Left lung (tissue), 10 donors: ENCODE measurements around the gene C18orf32. TPM values are rescaled to one million over a fixed set of nuclear protein-coding genes. Genes with fewer than 3 reads are reported as not detected.

ENCODE experiments used
- ATAC-seq: fragments of 200-7000 bp; cut with Tn5 transposase; one replicate; pipeline ENCODE4 v1.9.1; 2020; ENCODE audit warnings: moderate library complexity
- DNase-seq, 4 donors: peaks; one replicate each; pipeline ENCODE4 v3.0.0-alpha.2; 2013 to 2020
- H3K27ac ChIP-seq, 2 donors: fragments of 200-600 bp; sonication (generic) in 1 of 2; one replicate each; pipeline versions ENCODE4 v1.5.0 to v1.8.0; 2020 to 2021
- H3K27me3 ChIP-seq, 2 donors: fragments of 200-600 bp; sonication (generic) in 1 of 2; one replicate each; pipeline versions ENCODE4 v1.5.0 to v1.8.0; 2020 to 2021
- H3K36me3 ChIP-seq, 2 donors: fragments of 200-600 bp; sonication (generic) in 1 of 2; one replicate each; pipeline versions ENCODE4 v1.5.0 to v1.8.0; 2020 to 2021
- H3K4me1 ChIP-seq, 2 donors: fragments of 200-600 bp; one replicate each; pipeline ENCODE4 v1.8.0; 2021
- H3K4me3 ChIP-seq, 2 donors: fragments of 200-600 bp; sonication (generic) in 1 of 2; one replicate each; pipeline versions ENCODE4 v1.5.0 to v1.8.0; 2020 to 2021; ENCODE audit warnings: mild to moderate bottlenecking in 1 of 2
- H3K9me3 ChIP-seq, 2 donors: fragments of 200-600 bp; sonication (generic) in 1 of 2; one replicate each; pipeline versions ENCODE4 v1.5.0 to v1.8.0; 2020 to 2021
- CTCF ChIP-seq, 2 donors: fragments of 200-600 bp; sonication (generic) in 1 of 2; IDR thresholded peaks; one replicate each; pipeline versions ENCODE4 v1.5.0 to v1.8.0; 2021; ENCODE audit warnings: antibody characterized with exemption in 2 of 2
- intact Hi-C, 2 donors: fragments of 100-400 bp; cut with DNase I; formaldehyde crosslinking; loops; one replicate each; pipeline versions ENCODE4 v1.11.2 to v1.14.2; 2022
- polyA plus RNA-seq, 6 donors: library from polyadenylated mRNA; unstranded; fragments of 120-200 nt; gene quantifications; one replicate each; pipeline ENCODE4 v1.2.1, GENCODE V29; 2013; ENCODE audit not compliant: insufficient read length in 6 of 6
- total RNA-seq, 2 donors: library from RNA; stranded (reverse); fragmentation: NEBNext Ultra II Directional; extraction: Animal tissue kit (Norgen Biotek cat#: 25700); gene quantifications; one replicate each; pipeline ENCODE4 v1.2.1, GENCODE V29; 2021
- donor health status: DM: no; HTN: yes; CAD: no.
- donor health status: DM: no; HTN: no; CAD: no.

C18orf32 gene
- total and polyA plus RNA-seq, 8 donors = 22.3 to 78.6 (median 25.6) TPM

- DNase-seq = no peak
- no peak for ATAC-seq
- Histone ChIP-seq H3K27ac (no peak overlapping the region), H3K36me3 (peaks cover 0 to 23% of the 10 kb centered on the region in 2 donors), H3K9me3 (peaks cover 0 to 39% of the 10 kb centered on the region in 2 donors), H3K4me1 (no peaks in the 10 kb centered on the region), H3K27me3 (no peaks in the 10 kb centered on the region), H3K4me3 (no peak overlapping the region)
- TF ChIP-seq CTCF (IDR thresholded peaks at IDR 0.05) = no peak
- intact Hi-C loops = loop anchor here in 1 of 2 donors (10.0 kb wide), 1 partner anchor 772 kb away; no protein-coding TSS in a partner anchor
Measured at GRCh38 chr18:49446481-49446880, 40.6 kb downstream of the C18orf32 start.

GRCh38 chr18:49444581-49444980 is 42.5 kb downstream of the C18orf32 start:
- no peak overlapping the region for H3K27ac ChIP-seq
- H3K9me3 ChIP-seq = peaks cover 0 to 20% of the 10 kb centered on the region in 2 donors
- no peak for TF ChIP-seq CTCF (IDR thresholded peaks at IDR 0.05)
- peaks cover 0 to 10% of the 10 kb centered on the region in 2 donors for H3K36me3 ChIP-seq
- H3K4me1 ChIP-seq = no peaks in the 10 kb centered on the region
- ATAC-seq (no peak), DNase-seq (no peak)
- intact Hi-C loops = loop anchor here in 1 of 2 donors (10.0 kb wide), 1 partner anchor 770 kb away; no protein-coding TSS in a partner anchor
- H3K4me3 ChIP-seq = no peak overlapping the region
- no peaks in the 10 kb centered on the region for H3K27me3 ChIP-seq

- H3K27me3 ChIP-seq = no peaks in the 10 kb centered on the region
- ATAC-seq (no peak), DNase-seq (no peak)
- H3K36me3 ChIP-seq = peaks cover 0 to 5% of the 10 kb centered on the region in 2 donors
- H3K9me3 ChIP-seq = peaks cover 0 to 13% of the 10 kb centered on the region in 2 donors
- no peak overlapping the region for H3K27ac ChIP-seq
- intact Hi-C loops = loop anchor here in 1 of 2 donors (10.0 kb wide), 1 partner anchor 769 kb away; no protein-coding TSS in a partner anchor
- no peaks in the 10 kb centered on the region for H3K4me1 ChIP-seq
- TF ChIP-seq CTCF (IDR thresholded peaks at IDR 0.05) = no peak
- no peak overlapping the region for H3K4me3 ChIP-seq
Measured at GRCh38 chr18:49443837-49444236, 43.2 kb downstream of the C18orf32 start.

GRCh38 chr18:49441338-49441938 is 45.6 kb downstream of the C18orf32 start:
- Histone ChIP-seq H3K9me3 (no peaks in the 10 kb centered on the region), H3K27ac (no peak overlapping the region), H3K4me3 (no peak overlapping the region), H3K4me1 (no peaks in the 10 kb centered on the region), H3K36me3 (no peaks in the 10 kb centered on the region), H3K27me3 (no peaks in the 10 kb centered on the region)
- ATAC-seq = no peak
- TF ChIP-seq CTCF (IDR thresholded peaks at IDR 0.05) = no peak
- intact Hi-C loops = loop anchor here in 1 of 2 donors (10.0 kb wide), 1 partner anchor 767 kb away; no protein-coding TSS in a partner anchor
- no peak for DNase-seq

GRCh38 chr18:49435170-49435569 is 51.9 kb downstream of the C18orf32 start:
- no peak overlapping the region for H3K4me3 ChIP-seq
- DNase-seq = no peak
- H3K36me3 ChIP-seq = no peaks in the 10 kb centered on the region
- intact Hi-C loops = no loop called here
- no peak for TF ChIP-seq CTCF (IDR thresholded peaks at IDR 0.05)
- no peaks in the 10 kb centered on the region for H3K9me3 ChIP-seq
- H3K27me3 ChIP-seq = no peaks in the 10 kb centered on the region
- no peaks in the 10 kb centered on the region for H3K4me1 ChIP-seq
- no peak for ATAC-seq
- no peak overlapping the region for H3K27ac ChIP-seq
